NCI-H1436 (cell line): ENCODE results near the gene MRPS33.
"Not testable (repeated sequence)": the region's sequence is repeated elsewhere in the genome, so short reads cannot be mapped to it uniquely, and the experiment has no call there.

Source experiments
- DNase-seq: peaks from one replicate; lab custom pipeline; 2025; lab: John Stamatoyannopoulos, UW

The MRPS33 gene

DNA sequence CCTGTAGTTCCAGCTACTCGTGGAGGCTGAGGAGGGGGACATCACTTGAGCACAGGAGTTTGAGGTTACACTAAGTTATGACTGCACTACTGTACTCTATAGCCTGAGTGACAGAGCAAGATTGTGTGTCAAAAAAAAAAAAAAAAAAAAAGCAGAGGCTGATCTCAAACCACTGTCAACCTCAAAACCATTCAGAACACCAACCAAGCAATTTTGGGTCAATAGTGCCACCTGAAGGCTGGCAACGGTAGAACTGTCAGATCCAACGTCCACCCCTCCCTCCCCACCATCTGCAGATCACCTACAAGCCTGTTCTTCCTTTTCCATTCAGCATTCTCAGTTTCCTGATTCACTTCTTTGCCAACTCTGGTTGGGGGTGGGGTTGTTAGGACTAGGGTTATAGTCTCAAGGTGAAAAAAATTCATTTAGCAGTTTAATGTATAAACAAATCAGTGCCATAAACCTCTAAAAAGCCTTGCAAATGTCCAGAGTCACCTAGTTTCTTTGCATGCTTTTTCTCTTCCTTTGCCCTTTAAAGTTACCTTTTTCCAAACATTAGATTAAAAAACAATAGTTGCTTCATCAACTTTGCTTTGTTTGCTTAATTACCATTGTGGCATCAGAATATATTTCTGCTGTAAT lies 2.6 kb downstream of the MRPS33 start:
- peak; percentile 63 for DNase-seq

DNA sequence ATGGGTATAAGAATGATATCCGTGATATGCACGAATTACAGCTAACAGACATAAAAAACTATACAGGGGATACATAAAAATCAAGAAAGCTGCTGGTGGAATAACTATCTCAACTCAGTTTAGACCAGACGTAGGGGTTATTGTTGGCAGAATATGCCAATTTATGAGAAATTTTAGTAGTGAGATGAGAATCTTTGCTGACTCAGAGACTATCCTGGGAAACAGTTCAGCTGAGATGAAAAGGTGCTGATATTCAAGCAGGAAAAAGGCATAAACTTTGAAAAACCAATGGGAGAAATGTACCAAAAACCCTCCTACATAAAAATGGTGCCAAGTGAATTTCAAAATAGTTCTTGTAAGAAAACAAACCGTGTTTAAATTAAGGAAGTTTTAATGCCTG lies 3.3 kb downstream of the MRPS33 start:
- no peak for DNase-seq

DNA sequence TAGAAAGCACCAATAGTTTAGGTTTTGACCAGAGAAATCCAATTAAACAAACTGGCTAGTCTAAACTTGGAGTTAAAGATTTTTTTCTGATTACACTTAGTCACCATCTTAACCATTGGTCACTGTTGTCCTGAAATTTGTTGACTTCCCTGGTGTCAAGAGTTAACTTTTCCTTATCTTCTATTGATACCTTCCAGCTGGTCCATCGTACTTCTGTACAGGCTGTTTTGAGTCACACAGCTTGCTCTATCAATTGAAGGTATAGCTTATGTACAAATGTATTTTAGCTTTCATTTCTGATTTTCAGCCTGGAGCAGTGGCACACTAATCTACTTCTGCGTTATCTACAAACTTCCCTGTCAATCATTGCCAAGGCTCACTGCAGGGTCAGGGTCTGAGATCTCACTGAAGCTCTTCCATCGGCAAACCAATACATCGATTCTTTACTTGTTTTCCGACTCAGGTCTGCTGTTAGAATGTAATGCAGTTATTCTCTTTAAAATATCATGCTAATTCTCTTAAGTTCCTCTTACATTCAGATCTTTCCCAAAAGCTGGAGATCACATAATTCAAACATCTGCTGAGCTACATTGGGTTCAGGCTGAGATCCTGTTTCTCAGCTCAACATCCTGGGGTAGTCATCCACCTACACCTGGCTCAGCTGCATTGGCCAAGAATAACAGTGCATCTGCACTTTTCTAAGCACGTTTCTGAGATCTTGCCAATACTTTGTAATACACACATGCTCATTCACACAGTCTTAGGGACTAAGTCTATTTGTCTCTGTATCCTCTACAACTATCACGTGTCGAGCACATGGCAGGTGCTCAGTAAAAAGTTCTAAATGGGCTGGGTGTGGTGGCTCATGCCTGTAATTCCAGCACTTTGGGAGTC lies 11.3 kb downstream of the MRPS33 start:
- DNase-seq, result no peak

DNA sequence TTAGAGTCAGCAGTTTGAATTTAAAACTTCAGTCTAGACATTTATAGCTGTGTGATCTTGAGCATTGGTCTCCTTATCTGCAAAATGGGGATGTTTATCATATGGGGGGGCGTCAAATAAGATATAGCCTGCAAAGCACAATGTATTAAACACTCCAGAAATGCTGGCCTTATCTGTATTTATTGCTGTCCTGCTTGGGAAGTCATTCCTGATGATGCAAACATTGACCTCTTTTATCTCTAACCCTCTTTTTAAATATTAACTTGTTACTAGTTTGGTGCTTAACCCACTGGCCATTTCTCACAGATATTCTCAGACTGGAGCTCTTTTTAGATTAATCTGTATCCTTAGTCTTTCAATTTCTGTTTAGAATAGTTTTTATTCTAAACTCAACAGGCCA lies 13.2 kb downstream of the MRPS33 start:
- no peak for DNase-seq

DNA sequence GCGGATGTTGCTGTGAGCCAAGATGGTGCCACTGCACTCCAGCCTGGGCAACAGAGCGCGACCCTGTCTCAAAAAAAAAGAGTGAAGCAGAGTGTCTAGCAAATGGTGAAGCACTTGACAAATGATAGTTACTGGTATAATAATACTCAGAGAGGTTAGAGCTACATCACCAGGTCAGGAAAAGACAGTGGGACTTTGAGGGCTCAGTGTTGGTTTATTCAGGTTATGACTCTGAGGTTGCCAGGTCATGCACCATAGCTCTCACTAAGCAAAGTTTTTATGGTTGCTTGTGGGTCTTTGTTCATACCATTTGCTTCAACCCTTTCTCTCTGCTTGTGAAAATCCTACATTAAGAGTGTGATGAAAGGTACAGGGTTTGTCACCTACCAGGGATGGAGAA lies 13.6 kb downstream of the MRPS33 start:
- DNase-seq, result no peak

DNA sequence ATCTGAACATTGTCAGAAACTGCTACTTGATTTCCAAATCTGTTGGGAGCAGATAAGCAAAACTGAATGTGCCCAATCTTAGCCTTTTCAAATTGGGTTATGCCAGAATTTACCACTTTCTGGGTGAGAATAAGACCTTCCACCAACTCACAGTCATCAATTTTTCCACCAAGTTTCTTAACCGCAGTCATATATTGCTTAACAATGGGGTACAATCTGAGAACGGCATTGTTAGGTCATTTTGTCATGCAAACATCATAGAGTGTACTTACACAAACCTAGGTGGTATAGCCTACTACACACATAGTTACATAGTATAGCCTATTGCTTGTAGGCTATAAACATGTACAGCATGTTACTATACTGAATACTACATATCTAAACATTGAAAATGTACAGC lies 16.0 kb downstream of the MRPS33 start:
- DNase-seq, result no peak

DNA sequence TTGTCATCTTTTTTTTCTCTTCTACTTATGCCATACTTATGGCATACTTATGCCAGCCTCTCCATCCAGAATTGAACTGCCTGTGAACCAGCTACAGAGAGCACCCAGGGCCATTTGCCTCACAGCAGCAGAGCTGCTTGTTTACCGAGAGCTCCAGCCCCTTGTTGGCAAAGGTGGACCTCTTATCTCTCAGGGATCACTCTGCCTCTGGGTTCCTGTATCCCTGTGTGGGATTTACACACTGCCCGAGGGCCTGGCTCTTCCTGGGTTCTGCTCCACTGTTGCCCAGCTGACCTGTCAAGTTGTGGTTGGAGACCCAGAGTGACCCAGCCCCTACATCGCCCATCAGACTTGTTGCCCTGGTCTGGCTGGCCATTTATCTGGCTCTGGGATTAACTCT lies 22.3 kb downstream of the MRPS33 start:
- no peak for DNase-seq

DNA sequence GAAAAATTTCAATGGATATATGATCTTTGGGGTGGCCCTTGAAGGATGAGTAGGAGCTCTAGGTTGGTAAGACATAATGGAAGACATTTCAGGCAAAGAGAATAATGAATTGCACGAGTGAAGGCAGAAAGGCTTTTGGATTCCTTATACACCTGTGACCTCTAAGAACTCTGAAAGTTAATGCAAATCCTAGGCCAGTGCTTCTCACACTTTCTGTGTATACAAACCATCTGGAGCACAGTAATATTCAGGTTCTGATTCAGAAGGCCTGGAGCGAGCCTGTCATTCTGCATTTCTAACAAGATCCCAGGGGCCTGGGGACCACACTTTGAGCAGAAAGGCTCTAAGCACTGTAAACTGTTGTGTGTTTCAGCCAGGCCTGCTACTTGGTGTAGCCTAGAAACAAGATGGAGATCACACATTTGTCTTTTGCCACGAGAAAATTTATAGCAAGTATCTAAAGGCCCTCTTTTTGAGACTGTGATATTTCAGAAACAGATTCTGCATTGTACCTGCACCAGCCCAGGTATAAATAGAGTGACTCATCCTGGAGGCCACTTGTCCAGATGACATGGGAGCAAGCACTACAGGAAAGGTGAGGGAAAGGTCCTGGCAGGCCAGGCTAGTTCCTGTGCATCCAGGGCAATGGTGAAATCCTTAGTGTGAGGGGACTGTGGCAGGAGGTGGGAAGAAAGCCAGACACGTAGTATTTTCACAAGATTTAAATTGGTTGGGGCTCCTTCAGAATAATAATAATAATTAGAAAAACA lies 24.4 kb downstream of the MRPS33 start:
- DNase-seq, result no peak

DNA sequence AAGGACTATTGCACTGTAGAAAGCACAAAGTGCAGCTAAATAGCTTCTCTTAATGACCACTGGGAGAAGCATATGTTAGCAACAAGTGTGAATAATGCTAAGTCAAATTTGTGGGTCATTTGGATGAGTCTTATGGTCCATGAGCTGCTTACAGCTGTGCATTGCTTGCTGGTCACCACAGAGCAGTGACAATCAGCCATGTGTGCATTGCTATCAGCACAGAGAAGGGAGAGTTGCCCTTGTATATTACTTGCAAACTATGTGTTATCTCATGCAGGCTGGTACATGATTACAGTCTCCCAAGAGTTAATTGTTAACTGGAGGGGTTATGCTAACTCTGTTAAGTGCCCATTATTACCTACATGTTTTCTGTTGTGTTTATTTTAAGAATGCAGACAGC lies 25.7 kb downstream of the MRPS33 start:
- no peak for DNase-seq

DNA sequence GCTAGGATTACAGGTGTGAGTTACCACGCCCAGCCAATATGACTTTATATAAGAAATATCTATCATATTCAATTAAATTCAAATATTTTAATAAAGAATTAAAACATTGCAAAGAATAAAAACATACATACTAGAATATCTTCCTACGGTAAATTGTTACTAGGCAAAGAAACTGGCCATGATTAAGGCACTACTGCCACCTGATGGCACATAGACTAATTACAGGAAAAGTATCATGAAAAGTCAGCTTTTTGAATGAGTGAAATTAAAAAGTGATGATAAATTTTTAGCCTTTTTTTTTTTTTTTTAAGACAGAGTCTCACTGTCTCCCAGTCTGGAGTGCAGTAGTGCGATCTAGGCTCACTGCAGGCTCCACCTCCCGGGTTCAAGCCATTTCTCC lies 30.9 kb downstream of the MRPS33 start:
- DNase-seq, result no peak

DNA sequence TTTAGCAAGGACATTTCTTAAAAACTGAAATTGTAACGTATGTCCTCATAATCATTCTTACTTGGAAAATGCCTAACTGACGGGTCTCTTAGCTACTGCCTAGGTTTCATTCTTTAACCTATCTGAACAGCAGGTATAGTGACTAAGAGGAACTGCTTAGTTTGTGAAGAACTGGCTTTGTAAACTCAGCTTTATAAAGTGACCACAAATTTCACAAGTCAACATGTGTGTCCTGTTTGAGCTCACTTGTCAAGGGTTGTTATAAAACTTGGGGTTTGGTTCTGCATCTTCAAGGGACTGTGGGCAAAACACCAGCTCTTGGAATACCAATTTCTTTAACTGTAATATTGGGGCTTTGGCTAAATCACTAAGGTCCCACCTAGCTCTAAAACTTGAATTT lies 32.2 kb downstream of the MRPS33 start:
- no peak for DNase-seq

DNA sequence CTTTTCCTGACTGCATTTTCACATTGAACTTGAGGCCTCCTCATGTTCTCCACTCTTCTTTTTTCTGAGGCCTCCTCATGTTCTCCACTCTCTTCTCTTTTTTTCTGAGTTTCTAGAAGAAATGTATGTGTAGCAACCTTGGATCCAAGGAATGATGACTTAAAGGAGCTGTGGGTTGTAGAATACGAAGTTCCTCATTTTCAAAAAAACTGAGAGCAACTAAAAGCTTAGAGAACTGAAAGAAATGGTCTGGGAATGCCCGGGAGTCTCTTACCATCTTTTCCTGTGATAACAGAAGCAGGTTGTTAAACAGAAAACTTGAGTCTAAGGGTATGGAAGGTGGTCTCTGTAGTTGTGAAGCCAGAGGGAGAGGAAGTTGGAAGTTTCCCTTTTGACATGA lies 32.8 kb downstream of the MRPS33 start:
- DNase-seq, result no peak

DNA sequence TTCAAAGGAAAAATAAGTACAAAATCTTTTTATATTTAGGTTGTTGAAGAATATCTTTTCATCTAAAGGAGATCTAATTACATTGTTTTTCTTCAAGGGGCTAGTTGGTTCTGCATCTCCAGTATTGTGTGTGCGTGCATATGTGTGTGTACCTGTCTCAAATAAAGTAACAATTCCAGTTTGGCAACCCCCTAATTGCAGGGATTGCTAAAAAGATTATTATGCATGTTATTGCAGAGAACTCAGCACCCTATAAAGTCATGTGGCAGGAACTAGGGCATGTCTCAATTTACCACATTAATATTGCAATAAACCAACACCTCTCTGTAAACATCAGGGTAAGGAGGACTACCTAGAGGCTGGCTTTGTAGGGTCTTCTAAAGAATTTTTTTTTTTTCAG lies 37.0 kb downstream of the MRPS33 start:
- DNase-seq, result no peak

DNA sequence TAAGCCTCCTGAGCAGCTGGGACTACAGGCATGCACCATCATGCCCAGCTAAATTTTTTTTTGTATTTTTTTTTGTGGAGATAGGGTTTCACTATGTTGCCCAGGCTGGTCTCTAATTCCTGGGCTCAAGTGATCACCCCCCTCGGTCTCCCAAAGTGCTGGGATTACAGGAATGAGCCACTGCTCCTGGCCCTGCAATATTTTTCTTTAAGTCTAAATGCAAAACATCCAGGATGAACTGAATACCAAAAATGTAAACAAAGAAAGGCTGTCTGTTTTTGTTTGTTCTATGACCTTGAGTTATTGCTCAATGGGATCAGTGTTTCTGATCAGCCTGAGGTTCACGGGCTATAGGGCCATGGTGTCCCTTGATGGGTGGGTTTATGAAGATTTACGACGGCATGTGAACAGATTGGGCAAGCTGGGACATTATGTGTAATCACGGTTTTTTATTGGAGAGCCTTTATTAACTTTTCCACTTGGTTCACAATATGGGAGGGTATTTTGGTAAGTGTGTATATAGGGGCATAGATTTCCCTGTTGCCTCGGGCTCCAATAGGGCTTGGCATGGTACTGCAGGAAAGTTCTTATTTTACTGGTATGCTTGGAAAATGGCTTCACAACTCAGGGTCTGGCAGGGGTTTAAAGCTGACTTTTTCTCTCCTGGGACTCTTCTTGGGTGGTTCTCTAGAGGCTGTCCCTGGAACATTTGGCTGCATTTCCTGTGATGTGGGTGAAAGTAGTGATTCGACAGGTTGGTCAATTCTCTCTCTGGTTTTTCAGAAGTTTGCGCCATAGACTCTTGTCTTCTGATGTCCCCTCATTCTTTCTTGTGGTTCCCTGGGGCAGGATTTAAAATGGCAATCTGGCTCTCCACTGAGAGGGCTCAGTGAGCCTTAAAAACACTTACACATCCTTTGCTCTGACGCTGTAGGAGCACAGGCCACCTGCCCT lies 41.6 kb downstream of the MRPS33 start:
- DNase-seq, result no peak

DNA sequence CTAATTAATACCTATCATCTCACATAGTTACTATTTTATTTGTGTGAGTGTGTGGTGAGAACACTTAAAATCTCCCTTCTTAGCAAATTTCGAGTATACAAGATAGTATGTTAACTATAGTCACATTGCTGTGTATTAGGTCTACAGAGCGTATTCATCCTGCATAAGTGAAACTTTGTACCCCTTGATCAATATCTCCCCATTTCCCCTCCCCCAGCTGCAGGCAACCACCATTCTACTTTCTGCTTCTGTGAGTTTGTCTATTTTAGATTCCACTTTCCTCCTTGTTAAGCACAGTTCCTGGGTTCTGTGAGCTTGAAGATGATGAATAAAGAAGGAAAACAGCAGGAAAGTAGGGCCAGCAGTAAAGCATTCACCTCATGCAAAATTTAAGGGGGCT lies 42.4 kb downstream of the MRPS33 start:
- DNase-seq, result no peak

DNA sequence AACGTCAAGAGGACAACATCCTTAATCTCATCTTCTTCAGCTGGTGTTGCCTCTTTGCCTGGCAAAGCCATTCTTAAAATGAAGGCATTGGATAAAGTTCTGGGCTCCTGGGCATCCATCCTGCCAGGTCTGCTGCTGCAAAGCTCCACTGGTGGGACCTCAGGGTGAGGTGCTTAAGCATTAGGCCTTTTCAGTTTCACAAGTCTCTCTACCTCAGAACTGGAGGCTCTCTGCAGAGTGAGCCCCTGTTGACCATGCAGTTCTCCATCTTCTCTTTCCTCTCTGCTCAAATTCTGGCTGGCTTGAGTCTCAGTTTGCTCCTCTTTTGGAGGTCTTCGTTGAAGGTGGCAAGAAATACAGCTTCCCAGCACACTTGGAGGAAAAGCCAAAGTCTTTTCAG lies 47.3 kb downstream of the MRPS33 start:
- DNase-seq, result no peak

DNA sequence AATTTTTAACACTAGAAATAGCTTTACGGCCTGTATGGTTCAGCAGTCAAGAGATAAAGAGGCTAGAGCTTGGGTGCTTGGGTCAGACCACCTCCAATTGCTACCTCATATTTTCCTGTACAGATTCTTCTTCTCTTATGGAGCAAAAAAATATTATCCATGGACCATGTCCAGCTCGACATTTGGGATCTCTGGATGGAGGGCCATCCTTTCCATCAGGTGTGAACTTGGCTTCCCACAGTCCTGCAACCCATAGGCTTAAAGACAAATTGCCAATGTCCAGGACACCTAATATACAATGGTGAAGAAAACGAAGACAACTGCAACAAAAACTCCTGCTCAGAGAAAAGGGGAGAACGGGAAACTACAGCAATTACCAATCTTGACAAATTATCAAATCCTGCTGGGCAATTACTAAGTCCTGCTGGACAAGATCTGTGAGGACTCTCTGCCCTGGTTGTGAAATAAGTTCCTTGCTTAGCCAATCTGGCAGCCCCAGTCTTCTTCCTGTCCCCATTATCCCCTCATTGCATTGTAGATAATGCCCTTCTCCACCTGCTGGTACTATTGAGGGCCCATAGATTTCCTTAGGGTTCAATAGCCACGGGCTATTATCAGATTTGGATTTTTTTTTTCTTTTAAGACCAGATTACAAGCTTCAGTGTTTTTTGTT lies 48.1 kb downstream of the MRPS33 start:
- DNase-seq, result no peak

DNA sequence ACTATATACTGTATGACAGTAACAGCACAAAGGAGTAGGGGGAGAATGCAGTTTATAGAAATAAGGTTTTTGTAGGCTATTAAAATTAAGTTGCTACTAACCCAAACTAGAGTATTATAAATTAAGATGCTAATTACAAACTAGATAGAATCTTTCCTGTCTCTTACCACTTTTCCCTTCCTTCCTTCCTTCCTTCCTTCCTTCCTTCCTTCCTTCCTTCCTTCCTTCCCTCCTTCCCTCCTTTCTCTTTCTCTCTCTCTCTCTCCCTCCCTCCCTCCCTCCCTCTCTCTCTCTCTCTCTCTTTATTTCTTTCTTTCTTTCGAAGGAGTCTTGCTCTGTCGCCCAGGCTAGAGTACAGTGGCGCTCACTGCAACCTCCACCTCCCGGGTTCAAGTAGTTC lies 53.6 kb downstream of the MRPS33 start:
- no peak for DNase-seq

DNA sequence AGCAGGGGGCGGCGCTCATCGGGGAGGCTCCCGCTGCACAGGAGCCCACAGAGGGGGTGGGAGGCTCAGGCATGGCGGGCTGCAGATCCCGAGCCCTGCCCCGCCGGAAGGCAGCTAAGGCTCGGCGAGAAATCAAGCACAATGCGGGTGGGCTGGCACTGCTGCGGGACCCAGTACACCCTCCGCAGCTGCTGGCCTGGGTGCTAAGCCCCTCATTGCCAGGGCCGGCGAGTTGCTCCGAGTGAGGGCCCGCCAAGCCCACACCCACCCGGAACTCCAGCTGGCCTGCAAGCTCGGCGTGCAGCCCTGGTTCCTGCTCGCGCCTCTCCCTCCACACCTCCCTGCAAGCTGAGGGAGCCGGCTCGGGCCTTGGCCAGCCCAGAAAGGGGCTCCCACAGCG lies 57.8 kb downstream of the MRPS33 start:
- not testable (repeated sequence) for DNase-seq
